Esophagus squamous epithelium (tissue), 4 donors: ENCODE results near the gene SKA2.

Experiments used
- CTCF ChIP-seq, 6 experiments: fragments of 450-650 bp in 4 of 6; fragments of 200-600 bp in 2 of 6; sonication (generic) in 2 of 6; IDR thresholded peaks; one replicate each; pipeline ENCODE4 v1.5.1; 2016 to 2019; ENCODE audit warnings: antibody characterized with exemption in 6 of 6, mild to moderate bottlenecking in 4 of 6, moderate library complexity in 4 of 6
- POLR2A ChIP-seq, 4 donors: fragments of 450-650 bp; IDR thresholded peaks; one replicate each; pipeline ENCODE4 v1.6.1; 2017; ENCODE audit warnings: antibody characterized with exemption in 4 of 4, mild to moderate bottlenecking in 4 of 4, moderate library complexity in 3 of 4

GRCh38 chr17:59149051-59149450, 5.9 kb downstream of the SKA2 start:
- no peak for TF ChIP-seq CTCF (IDR thresholded peaks at IDR 0.05)
- TF ChIP-seq POLR2A (IDR thresholded peaks at IDR 0.05), result no peak
